ENCODE measurements around the gene TMEM181. TPM values are rescaled to one million over a fixed set of nuclear protein-coding genes. Genes with fewer than 3 reads are reported as not detected.

The TMEM181 gene
- total and polyA plus RNA-seq, 2 of the 13 experiments (the other 11 are each of a cell fraction or from before 2014, with no cell fraction given) = 59.1 to 108 TPM

GRCh38 chr6:158559895-158560835 lies at the start of gene TMEM181 (continued):
- TF ChIP-seq TCF12 (IDR thresholded peaks at IDR 0.05) (no peak), TCF12 (CRISPR knock-in tag; IDR thresholded peaks at IDR 0.05) (peak; percentile 72; the same call in 1 of the 2 replicates), MTF2 (CRISPR knock-in tag; IDR thresholded peaks at IDR 0.05; ENCODE audit: borderline replicate concordance) (0 out of 2 replicates have a peak, but pooled peaks have one; percentile 14), ESRRA (CRISPR knock-in tag; IDR thresholded peaks at IDR 0.05; ENCODE audit: low read depth) (no peak), ZNF180 (CRISPR knock-in tag; IDR thresholded peaks at IDR 0.05; ENCODE audit: borderline replicate concordance, low read depth) (no peak), TARDBP (CRISPR knock-in tag; IDR thresholded peaks at IDR 0.05) (peak; percentile 63; the same call in 1 of the 2 replicates), IKZF4 (CRISPR knock-in tag; IDR thresholded peaks at IDR 0.05; ENCODE audit: borderline replicate concordance, low read depth, not compliant biosample characterization) (peak; percentile 92), HOXD1 (CRISPR knock-in tag; IDR thresholded peaks at IDR 0.05) (peak; percentile 82; the same call in 1 of the 2 replicates), GABPB1 (CRISPR knock-in tag; IDR thresholded peaks at IDR 0.05) (peak; percentile 87), NFE2L1 (CRISPR knock-in tag; IDR thresholded peaks at IDR 0.05; ENCODE audit: borderline replicate concordance) (no peak), FIP1L1 (IDR thresholded peaks at IDR 0.05; ENCODE audit: borderline replicate concordance, insufficient read depth, low read depth, low read length) (no peak), ZNF431 (CRISPR knock-in tag; IDR thresholded peaks at IDR 0.05; ENCODE audit: borderline replicate concordance, low read depth) (peak; percentile 81), SMYD3 (CRISPR knock-in tag; IDR thresholded peaks at IDR 0.05) (no peak), PRDM4 (CRISPR knock-in tag; IDR thresholded peaks at IDR 0.05; ENCODE audit: borderline replicate concordance) (0 out of 2 replicates have a peak, but pooled peaks have one; percentile 68), PTBP1 (IDR thresholded peaks at IDR 0.05; ENCODE audit: low read depth, low read length, poor library complexity, severe bottlenecking) (no peak), PCBP1 (IDR thresholded peaks at IDR 0.05; ENCODE audit: borderline replicate concordance, low read depth, low read length) (no peak), ASH2L (IDR thresholded peaks at IDR 0.05; ENCODE audit: insufficient read length, low read depth, low read length) (peak; percentile 89), SIX1 (CRISPR knock-in tag; IDR thresholded peaks at IDR 0.05; ENCODE audit: borderline replicate concordance) (peak; percentile 39; the same call in 1 of the 2 replicates), KDM5A (IDR thresholded peaks at IDR 0.05; ENCODE audit: borderline replicate concordance, low read length) (peak; percentile 83), SP5 (CRISPR knock-in tag; IDR thresholded peaks at IDR 0.05; ENCODE audit: borderline replicate concordance, low read depth) (peak; percentile 73), IRX3 (CRISPR knock-in tag; IDR thresholded peaks at IDR 0.05; ENCODE audit: borderline replicate concordance, low read depth) (peak; percentile 56; the same call in 1 of the 2 replicates), SNRNP70 (IDR thresholded peaks at IDR 0.05; ENCODE audit: low read depth, low read length) (no peak), MAFF (IDR thresholded peaks at IDR 0.05; ENCODE audit: low read depth, low read length) (peak; percentile 14; the same call in 1 of the 2 replicates), NFIC (IDR thresholded peaks at IDR 0.05; ENCODE audit: low read length) (no peak), JUN (CRISPR knock-in tag; IDR thresholded peaks at IDR 0.05) (no peak), HIVEP1 (CRISPR knock-in tag; IDR thresholded peaks at IDR 0.05) (peak; percentile 74), CBX5 (CRISPR knock-in tag; IDR thresholded peaks at IDR 0.05; ENCODE audit: borderline replicate concordance) (no peak)

All from HepG2 (cell line).